SKM-1 treated with dmso at 0.1 percent for 144 hours (cell line): ENCODE data around the gene MBNL1.
"Not testable (repeated sequence)": the region's sequence is repeated elsewhere in the genome, so short reads cannot be mapped to it uniquely, and the experiment has no call there.

Experiments
- DNase-seq: peaks from one replicate; lab custom pipeline; 2025; ENCODE audit not compliant: unreplicated experiment; lab: John Stamatoyannopoulos, UW

Gene MBNL1

DNA sequence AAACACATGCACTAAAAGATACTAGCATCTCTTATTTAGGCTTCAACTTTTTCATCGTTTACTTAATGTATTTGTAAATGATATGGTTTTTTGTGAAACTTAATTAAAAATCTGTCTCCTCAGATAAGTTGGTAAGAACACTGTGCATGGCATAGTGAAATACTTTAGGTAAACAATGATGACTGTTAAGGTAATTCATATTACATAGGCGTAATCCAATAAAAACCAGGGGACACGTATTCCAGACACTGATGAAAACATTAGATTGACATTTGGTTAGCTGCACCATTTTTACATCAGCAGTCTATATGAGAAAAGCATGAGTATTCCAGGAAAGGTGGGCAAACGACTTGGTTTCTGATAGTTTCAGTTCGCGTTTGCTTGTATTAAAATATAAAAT, 170.0 kb downstream of the MBNL1 start:
- no peak for DNase-seq

DNA sequence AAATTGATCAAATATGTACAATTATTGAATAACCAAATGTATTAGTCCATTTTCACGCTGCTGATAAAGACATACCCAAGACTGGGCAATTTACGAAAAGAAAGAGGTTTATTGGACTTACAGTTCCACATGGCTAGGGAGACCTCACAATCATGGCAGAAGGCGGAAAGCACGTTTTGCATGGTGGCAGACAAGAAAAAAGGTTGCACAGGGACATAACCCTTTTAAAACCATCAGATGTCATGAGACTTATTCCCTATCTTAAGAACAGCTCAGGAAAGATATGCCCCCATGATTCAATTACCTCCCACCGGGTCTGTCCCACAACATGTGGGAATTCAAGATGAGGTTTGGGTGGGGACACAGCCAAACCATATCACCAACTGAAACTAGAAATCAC, 171.5 kb downstream of the MBNL1 start:
- DNase-seq: not testable (repeated sequence)

DNA sequence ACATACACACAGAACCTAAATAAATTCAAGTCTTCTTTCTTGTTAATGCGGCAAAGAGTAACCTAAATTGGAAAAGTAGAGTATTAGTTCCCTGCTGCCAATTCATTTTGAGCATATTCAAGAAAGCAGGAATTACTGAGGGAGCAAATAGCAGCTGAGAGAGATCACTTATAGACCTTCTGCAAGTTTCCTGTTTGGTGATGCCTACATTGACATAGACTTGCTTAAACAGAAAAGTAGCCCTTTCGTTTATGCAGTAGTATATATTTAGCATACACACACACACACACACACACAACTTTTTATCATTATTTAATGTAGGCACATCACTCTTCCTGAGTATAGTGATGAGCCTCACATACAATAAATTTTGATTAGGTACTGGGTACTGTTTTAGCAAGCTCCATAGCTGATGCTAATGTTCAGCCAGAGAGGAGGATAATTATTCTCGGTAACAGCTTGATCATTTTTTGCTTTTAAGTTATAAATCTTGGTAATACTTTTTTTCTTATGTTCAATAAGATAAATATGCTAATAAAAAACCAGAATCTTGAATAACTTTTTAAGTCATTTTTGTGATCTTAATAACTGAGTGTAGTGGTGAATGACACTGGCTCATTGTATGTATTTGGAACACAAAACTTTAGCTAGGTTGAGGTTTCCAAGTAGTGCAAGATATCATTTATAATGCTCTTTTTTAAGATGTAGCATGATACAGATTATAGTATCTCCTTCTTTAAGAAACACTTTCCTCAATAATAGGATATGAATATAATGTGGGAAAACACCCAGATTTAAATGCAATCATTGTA, 174.7 kb downstream of the MBNL1 start:
- no peak for DNase-seq

DNA sequence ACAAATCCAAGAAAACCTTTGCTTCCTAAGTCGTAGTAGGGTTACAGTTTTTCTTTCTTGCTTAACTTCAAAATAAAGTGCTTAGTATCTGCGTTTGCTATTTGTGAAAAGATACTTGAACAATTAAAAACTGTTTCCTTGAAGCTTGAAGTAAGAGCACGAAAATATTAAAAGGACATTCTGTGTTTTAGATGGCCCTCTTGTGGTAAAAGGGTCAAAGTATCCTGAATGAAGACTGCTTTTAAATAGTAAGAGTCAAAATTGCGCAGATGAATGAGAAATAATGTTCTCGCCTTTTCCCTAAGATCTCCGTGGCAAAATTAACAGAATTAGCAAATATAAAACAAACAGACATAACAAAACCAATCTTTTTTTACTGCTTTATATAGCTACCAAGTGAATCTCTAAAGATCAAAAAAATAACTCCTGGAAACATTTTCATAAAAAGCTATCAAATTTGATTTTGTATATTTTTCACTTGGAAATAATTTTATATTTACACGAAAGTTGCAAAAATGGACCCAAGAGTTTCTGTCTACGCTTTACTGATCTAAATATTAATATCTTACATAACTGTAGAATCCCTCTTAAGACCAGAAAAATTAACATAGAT, 175.4 kb downstream of the MBNL1 start:
- peak; percentile 9 for DNase-seq

DNA sequence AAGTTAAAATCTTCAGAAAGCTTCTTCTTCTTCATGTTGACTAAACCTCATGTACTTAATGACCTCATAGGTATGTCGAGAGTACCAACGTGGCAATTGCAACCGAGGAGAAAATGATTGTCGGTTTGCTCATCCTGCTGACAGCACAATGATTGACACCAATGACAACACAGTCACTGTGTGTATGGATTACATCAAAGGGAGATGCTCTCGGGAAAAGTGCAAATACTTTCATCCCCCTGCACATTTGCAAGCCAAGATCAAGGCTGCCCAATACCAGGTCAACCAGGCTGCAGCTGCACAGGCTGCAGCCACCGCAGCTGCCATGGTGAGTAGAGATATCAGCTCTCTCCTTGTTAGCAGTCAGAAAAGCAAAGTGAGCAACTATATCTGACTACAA, 176.5 kb downstream of the MBNL1 start:
- DNase-seq: no peak

DNA sequence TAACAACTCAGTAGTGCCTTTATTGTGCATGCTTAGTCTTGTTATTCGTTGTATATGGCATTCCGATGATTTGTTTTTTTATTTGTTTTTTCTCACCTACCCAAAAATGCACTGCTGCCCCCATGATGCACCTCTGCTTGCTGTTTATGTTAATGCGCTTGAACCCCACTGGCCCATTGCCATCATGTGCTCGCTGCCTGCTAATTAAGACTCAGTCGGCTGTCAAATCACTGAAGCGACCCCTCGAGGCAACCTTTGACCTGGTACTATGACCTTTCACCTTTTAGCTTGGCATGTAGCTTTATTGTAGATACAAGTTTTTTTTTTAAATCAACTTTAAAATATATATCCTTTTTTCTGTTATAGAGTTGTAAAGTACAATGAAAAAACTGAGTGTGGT, 177.8 kb downstream of the MBNL1 start:
- DNase-seq: no peak

DNA sequence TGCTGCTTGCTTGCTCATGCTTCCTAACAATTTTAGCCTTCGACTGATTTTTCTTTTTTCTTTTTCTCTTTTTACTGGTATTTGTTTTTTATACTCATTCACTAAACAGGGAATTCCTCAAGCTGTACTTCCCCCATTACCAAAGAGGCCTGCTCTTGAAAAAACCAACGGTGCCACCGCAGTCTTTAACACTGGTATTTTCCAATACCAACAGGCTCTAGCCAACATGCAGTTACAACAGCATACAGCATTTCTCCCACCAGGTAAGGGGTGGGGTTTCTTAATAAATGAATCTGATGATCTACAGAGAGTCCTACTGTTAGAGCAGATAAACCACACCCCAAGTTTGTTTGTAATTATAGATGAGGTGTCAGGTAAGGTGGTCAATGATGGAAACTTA, 178.8 kb downstream of the MBNL1 start:
- no peak for DNase-seq

DNA sequence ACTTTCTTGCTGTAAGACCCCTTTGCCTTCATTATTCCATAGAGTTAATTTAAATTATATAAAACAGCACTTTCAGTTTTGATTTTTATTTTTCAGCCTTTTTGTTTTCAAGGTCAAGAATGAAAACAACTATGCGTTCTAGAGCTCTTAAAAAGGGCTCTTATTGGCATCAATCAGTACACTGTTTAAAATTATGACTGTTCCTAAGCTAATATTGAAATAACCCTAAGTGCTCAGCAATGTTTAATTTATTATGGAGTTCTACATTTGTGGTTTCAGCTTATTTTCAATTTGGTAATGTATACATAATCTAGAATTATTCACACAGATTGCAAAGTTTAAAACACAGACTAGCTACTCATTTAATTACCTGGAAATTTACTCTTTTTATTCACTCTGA, 179.4 kb downstream of the MBNL1 start:
- DNase-seq: no peak

DNA sequence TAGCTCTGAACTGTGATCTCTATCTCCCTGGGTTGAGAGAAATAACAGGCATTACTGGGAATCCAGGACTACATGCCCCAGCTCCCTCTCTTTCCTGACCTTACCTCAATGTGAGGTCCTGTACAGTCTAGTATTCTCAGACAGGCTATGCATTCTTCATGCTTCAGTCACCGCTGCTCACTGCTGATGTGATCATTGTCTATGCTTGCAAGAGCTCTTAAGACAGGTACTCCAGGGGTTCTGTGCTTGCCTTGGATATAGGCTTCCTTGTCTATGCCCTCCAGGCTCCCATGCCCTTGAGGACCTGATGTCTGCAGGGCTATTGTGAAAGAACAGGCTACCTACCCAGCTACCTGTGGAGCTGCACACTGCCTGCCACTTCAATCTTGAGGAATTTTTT, 183.6 kb downstream of the MBNL1 start:
- no peak for DNase-seq

DNA sequence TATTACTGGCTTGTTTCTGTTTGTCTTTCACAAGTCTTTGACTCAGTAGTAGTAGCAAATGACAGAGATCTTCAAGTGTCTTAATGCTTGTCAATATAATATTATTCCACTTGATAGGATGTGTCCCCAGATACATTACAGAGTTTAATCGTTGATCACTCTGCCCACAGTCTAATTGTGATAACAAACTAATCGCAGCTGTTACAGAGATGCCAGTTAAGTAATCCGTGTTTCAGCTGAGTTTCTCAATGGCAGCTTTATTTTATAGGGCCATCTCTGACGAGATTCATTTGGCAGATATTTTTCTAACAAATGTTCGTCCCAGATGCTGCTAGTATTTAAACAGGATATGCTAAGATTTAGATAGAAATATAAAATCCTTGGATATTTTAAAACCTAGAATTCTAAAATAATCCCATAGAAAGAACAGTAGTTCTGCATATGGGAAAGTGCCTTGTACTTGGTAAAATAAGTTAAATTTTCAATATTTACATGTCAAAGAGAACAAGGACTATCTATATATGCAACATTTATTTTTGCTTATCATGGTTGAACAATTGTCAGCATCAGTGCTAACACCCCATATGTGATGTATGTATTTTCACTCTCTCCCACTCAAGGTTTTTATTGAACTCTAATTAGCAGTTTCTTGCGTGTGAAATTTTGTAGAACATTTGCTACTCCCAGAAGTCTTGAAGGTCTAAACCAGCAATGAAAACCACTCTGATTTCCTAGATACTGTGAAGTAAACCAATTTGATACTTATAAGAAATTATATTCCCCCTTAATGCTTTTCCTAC, 185.5 kb downstream of the MBNL1 start:
- DNase-seq: no peak

DNA sequence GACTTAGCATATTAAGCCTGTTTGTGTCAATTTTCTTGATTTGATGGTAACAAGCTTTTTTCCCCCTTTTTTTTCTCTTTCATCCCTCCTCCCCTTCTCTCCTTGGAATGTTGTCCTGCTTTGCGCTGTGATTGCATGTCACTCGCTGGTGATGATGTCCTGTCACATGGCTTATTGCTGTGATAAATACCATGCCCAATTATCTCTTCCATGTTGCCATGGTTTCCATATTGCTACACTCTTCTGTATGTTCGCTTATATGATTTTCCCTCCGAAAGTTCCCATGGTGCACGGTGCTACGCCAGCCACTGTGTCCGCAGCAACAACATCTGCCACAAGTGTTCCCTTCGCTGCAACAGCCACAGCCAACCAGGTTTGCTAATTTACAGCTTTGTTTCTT, 187.3 kb downstream of the MBNL1 start:
- DNase-seq: no peak

DNA sequence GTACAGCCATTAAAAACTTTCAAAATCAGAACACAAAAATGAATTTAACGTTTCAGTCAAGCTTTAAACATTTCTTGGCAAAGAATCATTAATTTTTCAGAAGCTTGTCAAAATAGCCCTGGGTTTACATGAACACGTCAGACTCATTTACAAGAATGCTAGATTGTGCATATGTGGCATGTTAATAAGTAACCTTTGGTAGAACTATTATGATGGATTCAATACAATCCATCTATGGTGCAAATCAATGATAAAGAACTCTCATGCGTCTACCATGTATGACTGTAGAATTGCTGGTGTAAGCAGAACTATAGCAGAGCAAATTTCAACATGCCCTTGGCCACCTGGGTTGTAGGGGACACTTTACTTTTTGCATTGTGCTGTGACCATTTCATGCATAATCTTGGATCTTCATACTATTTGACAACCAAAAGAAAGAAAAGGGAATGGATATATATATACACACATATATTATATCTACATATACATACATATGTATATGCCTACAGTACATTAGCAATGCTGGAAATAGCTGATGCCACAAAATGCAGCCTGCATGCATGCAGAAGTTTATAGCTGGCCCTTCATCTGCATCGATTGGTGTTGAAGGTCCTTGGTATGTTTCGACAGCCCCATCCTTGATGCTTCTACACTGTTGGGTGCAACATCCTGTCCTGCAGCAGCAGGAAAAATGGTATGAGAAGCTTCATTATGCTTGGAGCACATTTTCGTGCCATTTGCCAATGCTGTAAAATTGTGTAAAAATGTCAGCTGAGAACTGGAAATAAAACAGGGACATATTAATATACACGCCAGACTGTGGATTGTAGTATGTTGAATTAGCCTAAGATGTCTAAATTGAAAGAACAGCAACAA, 189.0 kb downstream of the MBNL1 start:
- no peak for DNase-seq

DNA sequence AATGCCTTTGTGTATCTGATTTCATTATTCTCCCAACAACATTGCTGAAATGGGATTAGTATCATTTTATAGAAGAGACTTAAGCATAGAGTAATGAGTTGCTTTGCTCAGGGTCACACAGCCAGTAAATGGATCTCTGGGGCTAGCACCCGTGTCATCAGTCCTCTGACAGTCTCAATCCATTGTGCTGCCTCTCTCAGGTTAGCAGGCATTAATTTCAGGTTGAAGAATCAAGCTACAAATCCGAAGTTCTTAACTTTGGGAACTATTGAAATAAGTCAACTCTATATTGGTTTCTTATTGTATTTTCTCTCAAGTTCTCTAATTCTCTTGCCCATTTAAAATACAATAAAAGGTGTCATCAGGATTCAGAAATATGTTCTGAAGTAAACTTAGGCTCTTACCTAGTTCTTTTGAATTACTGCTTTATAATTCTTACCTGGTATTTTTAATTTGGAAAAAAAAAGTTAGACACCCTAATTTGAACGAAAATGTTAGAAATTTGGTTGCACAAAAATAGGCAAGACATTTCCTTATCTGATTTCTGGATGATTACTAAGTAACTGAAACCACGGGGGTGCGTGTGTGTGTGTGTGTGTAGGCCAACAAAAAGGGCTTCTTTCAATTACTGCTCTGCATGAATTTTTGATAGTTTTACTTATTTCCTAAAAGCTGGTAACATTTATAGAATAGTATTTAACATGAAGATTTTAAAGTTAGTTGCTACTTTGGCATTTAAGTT, 189.8 kb downstream of the MBNL1 start:
- DNase-seq: no peak

DNA sequence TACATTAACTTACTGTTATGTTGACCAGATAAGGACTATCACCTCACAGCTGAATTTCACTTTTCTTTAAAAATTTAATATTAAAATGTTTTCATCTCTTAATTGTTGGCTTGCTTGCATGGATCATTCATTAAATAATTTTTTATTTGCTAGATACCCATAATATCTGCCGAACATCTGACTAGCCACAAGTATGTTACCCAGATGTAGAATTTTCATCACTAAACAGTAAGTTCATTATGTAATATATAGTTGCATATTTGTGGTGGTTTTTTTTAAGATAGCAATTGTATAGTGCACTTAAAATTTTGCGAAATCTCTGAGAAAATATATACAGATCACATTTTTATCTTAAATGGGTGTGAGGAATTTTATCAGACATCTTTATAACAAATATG, 190.4 kb downstream of the MBNL1 start:
- no peak for DNase-seq

DNA sequence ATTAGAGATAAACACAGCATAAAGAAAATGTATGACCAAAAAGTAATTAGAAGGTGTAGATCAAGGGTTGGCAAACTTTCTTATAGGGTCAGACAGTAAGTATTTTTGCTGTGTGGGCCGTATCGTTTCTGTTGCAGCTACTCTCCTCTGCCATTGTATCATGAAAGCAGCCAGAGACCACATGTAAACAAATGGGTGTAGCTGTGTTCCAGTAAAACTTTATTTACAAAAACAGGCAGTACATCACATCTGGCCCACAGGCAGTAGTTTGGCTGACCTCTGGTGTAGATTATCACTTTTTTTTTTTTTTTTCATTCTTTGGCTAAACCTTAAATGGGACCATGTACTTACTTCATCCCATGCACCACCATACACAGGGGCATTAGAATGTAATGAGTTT, 190.8 kb downstream of the MBNL1 start:
- DNase-seq: no peak

DNA sequence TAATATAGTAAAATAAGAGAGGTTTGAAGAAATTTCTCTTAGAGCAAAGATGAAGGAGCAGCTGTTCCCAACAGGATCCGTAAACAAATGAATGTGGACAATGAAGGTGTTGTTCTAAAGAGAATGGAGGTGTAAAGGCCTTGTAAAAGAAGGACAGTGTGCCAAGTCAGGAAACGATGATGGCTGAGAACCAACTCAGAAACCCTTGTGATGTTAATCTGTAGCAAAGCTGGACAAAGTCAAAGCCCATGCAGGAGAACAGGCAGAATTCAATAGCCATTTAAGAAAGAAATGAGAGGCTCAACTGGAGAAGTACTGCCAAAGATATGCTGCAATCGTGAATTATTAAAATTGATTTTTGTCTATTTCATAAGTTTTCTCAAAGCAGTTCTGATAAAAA, 192.2 kb downstream of the MBNL1 start:
- no peak for DNase-seq

DNA sequence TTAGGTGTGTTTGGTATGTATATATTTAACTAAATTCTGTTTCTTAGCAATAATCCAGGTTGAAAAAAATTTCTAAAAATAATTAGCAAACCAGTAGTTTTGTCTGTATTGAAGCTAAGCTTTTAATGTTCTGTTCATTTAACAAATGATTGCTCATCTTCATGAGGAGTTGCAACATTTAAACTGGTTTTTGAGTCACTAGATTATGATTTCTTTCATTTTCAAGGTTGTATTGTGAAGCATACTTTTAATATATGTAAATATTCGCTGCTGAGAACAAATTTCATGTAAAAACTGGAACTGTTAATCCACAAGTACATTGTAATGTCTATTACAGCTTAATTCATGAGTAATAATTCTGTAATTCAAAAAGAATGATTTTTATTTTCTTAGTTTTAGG, 192.7 kb downstream of the MBNL1 start:
- DNase-seq: no peak

DNA sequence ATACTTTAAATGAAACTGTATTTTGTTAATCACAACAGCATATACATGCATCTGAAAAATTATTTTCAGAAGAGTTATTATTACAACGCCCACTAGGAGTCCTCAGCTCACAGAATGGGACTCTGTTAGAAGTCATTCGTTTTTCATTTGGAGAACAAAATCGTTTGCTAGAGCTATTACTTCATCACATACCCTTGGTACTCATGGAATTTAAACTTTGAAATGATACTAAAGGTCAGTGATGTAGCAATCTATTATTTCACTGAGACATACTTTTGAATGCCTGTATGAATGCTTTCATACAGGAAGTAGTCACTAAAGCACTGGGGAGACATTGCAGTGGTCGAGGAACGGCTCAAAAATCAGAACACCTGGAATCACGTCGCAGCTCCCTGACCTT, 198.1 kb downstream of the MBNL1 start:
- DNase-seq: peak; percentile 44

DNA sequence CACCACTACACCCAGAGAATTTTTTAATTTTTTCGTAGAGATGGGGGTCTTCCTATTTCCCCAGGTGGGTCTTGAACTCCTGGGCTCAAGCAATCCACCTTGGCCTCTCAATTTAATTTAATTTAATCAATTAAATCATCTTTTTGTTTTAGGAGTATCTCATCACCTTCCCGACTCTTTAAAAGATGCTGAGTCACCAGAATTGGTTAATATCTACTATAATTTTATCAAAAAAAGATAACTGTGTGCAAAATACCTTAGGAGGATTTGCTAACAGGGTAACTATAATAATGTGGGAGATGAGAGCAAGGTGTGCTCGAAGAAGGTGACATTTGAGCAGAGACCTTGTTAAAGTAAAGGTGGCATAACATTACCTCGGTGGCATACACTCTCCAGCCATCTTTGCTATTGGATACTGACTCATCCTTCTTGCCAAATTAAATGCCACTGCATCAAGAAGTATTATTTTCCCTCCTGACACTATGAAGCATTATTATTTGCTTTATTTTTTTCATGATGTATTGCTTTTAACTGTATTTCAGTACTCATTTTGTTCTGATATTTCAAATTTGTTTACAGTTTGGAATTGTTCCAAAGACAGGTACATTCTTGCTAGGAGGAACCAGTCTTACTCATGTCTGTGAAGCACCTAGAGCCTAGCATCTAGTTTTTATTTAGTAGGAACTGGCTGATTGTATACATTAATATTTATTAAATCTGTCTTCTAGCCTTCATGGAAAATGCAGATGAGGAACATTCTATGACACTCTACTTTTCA, 200.7 kb downstream of the MBNL1 start:
- no peak for DNase-seq

DNA sequence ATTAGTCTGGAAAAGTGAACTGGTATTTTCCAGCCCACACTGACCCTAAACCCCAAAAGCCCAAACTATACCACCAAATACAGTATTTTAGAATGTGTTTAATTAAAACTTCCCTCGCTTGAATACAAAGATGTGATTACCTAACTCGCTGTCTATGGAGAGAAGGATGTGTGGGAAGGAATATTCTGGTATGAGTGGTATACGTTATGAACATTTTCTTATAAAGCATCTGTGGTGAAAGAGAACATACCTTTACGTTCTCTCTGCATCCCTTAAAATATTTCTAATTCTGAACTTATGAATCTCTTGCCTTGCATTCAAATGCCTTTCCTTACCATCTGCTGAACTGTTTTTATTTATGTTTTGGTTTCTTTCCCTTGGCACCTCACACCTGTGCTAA, 201.4 kb downstream of the MBNL1 start:
- no peak for DNase-seq
